ENCODE results near the gene TNFAIP2.

The TNFAIP2 gene

GRCh38 chr14:103146141-103146709 is 23.0 kb downstream of the TNFAIP2 start:
- Histone ChIP-seq H2AFZ (ENCODE audit: low read depth, low read length, severe bottlenecking) (no peak overlapping the region), H3K4me2 (ENCODE audit: low read depth, low read length, poor library complexity, severe bottlenecking) (no peak overlapping the region), H3K9me3 (ENCODE audit: insufficient read depth, low read length) (no peaks in the 10 kb centered on the region), H3F3A (ENCODE audit: insufficient read depth) (no peaks in the 10 kb centered on the region), H3K79me2 (ENCODE audit: insufficient read depth, low read length) (no peaks in the 10 kb centered on the region), H3K9me2 (replicated peaks; ENCODE audit: insufficient read depth, low read length) (no peaks in the 10 kb centered on the region), H3K9ac (ENCODE audit: low read length) (no peak overlapping the region), H3K36me3 (ENCODE audit: low read length) (no peaks in the 10 kb centered on the region), H4K20me1 (ENCODE audit: low read depth, low read length) (no peaks in the 10 kb centered on the region), H3K4me3 (ENCODE audit: insufficient read depth, low read length, poor library complexity, severe bottlenecking) (no peak overlapping the region), H3K27me3 (ENCODE audit: low read length) (no peaks in the 10 kb centered on the region), H3K27ac (ENCODE audit: low read depth, low read length) (no peak overlapping the region)
- TF ChIP-seq CTCF (IDR thresholded peaks at IDR 0.05; ENCODE audit: insufficient read depth, low read length, poor library complexity, severe bottlenecking) (no peak), EZH2phosphoT487 (conservative IDR thresholded peaks at IDR 0.05; ENCODE audit: low read length) (no peak)

GRCh38 chr14:103149351-103150237 is 26.3 kb downstream of the TNFAIP2 start:
- Histone ChIP-seq H3K27ac (ENCODE audit: low read depth, low read length) (no peak overlapping the region), H3K4me2 (ENCODE audit: low read depth, low read length, poor library complexity, severe bottlenecking) (no peak overlapping the region), H3K9ac (ENCODE audit: low read length) (no peak overlapping the region), H2AFZ (ENCODE audit: low read depth, low read length, severe bottlenecking) (no peak overlapping the region), H3K36me3 (ENCODE audit: low read length) (no peaks in the 10 kb centered on the region), H3K9me3 (ENCODE audit: insufficient read depth, low read length) (no peaks in the 10 kb centered on the region), H3K27me3 (ENCODE audit: low read length) (no peaks in the 10 kb centered on the region), H4K20me1 (ENCODE audit: low read depth, low read length) (no peaks in the 10 kb centered on the region), H3F3A (ENCODE audit: insufficient read depth) (no peaks in the 10 kb centered on the region), H3K9me2 (replicated peaks; ENCODE audit: insufficient read depth, low read length) (no peaks in the 10 kb centered on the region), H3K4me3 (ENCODE audit: insufficient read depth, low read length, poor library complexity, severe bottlenecking) (no peak overlapping the region), H3K79me2 (ENCODE audit: insufficient read depth, low read length) (no peaks in the 10 kb centered on the region)
- no peak for TF ChIP-seq EZH2phosphoT487 (conservative IDR thresholded peaks at IDR 0.05; ENCODE audit: low read length)
- no peak for TF ChIP-seq CTCF (IDR thresholded peaks at IDR 0.05; ENCODE audit: insufficient read depth, low read length, poor library complexity, severe bottlenecking)

GRCh38 chr14:103151270-103151945 is 28.1 kb downstream of the TNFAIP2 start:
- H3K27ac ChIP-seq (ENCODE audit: low read depth, low read length), result no peak overlapping the region
- no peaks in the 10 kb centered on the region for H3K27me3 ChIP-seq (ENCODE audit: low read length)
- H3K9me2 ChIP-seq (replicated peaks; ENCODE audit: insufficient read depth, low read length), result no peaks in the 10 kb centered on the region
- H3K4me2 ChIP-seq (ENCODE audit: low read depth, low read length, poor library complexity, severe bottlenecking), result no peak overlapping the region
- no peak overlapping the region for H2AFZ ChIP-seq (ENCODE audit: low read depth, low read length, severe bottlenecking)
- TF ChIP-seq CTCF (IDR thresholded peaks at IDR 0.05; ENCODE audit: insufficient read depth, low read length, poor library complexity, severe bottlenecking) (no peak), EZH2phosphoT487 (conservative IDR thresholded peaks at IDR 0.05; ENCODE audit: low read length) (no peak)
- no peaks in the 10 kb centered on the region for H3K9me3 ChIP-seq (ENCODE audit: insufficient read depth, low read length)
- H3F3A ChIP-seq (ENCODE audit: insufficient read depth), result no peaks in the 10 kb centered on the region
- no peak overlapping the region for H3K4me3 ChIP-seq (ENCODE audit: insufficient read depth, low read length, poor library complexity, severe bottlenecking)
- H3K9ac ChIP-seq (ENCODE audit: low read length), result no peak overlapping the region
- no peaks in the 10 kb centered on the region for H3K79me2 ChIP-seq (ENCODE audit: insufficient read depth, low read length)
- H3K36me3 ChIP-seq (ENCODE audit: low read length), result no peaks in the 10 kb centered on the region
- no peaks in the 10 kb centered on the region for H4K20me1 ChIP-seq (ENCODE audit: low read depth, low read length)

Data from SU-DHL-6 (cell line).